ENCODE measurements around the gene PCBP3.
A peak's percentile ranks its signal among the peaks of the same experiment; 100 is the strongest.

Gene PCBP3

GRCh38 chr21:45834026-45834715, 190.6 kb downstream of the PCBP3 start:
- Histone ChIP-seq H3K27me3 (ENCODE audit: insufficient read depth, low read length) (no peaks in the 10 kb centered on the region), H3K27ac (ENCODE audit: low read length) (no peak overlapping the region), H3K4me1 (ENCODE audit: insufficient read depth, low read length) (peaks cover 4% of the 10 kb centered on the region; the same call in 1 of the 2 replicates)

DNA sequence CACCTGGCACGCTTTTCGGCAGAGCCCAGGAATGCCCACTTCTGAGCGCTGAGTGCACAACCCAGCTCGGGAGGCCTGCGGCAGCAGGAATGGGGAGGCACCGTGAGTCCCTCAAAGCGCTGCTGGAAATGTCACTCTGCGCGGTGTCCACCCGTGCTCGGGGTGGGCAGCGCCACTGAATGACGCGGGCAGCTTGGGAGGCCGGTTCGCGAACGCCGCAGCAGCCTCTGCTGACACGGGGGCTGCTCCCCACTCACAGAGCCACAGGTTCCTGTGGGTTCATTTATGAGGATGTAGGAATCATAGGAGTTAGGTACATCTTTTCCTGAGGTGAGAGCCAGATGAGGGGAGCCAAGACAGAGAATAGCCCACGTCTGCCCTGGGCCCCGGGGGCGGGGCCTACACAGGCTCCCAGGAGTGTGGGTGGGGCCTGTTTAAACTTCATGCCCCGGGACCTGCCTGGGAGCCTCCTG, 191.3 kb downstream of the PCBP3 start:
- no peaks in the 10 kb centered on the region for H3K27me3 ChIP-seq (ENCODE audit: insufficient read depth, low read length)
- H3K4me1 ChIP-seq (ENCODE audit: insufficient read depth, low read length) = peaks cover 4% of the 10 kb centered on the region; the same call in 1 of the 2 replicates
- no peak overlapping the region for H3K4me3 ChIP-seq (ENCODE audit: low read length)
- H3K27ac ChIP-seq (ENCODE audit: low read length) = no peak overlapping the region
- H3K36me3 ChIP-seq (ENCODE audit: insufficient read depth, low read depth, low read length) = no peaks in the 10 kb centered on the region
- H3K9ac ChIP-seq (ENCODE audit: low read depth, low read length) = no peak overlapping the region
- no peaks in the 10 kb centered on the region for H3K9me3 ChIP-seq (ENCODE audit: insufficient read depth, low read depth, low read length)

More at GRCh38 chr21:45834026-45834715, 190.6 kb downstream of the PCBP3 start:
- H3K4me3 ChIP-seq (ENCODE audit: low read length) = no peak overlapping the region
- H3K36me3 ChIP-seq (ENCODE audit: insufficient read depth, low read depth, low read length) = no peaks in the 10 kb centered on the region
- H3K9me3 ChIP-seq (ENCODE audit: insufficient read depth, low read depth, low read length) = no peaks in the 10 kb centered on the region
- H3K9ac ChIP-seq (ENCODE audit: low read depth, low read length) = no peak overlapping the region

DNA sequence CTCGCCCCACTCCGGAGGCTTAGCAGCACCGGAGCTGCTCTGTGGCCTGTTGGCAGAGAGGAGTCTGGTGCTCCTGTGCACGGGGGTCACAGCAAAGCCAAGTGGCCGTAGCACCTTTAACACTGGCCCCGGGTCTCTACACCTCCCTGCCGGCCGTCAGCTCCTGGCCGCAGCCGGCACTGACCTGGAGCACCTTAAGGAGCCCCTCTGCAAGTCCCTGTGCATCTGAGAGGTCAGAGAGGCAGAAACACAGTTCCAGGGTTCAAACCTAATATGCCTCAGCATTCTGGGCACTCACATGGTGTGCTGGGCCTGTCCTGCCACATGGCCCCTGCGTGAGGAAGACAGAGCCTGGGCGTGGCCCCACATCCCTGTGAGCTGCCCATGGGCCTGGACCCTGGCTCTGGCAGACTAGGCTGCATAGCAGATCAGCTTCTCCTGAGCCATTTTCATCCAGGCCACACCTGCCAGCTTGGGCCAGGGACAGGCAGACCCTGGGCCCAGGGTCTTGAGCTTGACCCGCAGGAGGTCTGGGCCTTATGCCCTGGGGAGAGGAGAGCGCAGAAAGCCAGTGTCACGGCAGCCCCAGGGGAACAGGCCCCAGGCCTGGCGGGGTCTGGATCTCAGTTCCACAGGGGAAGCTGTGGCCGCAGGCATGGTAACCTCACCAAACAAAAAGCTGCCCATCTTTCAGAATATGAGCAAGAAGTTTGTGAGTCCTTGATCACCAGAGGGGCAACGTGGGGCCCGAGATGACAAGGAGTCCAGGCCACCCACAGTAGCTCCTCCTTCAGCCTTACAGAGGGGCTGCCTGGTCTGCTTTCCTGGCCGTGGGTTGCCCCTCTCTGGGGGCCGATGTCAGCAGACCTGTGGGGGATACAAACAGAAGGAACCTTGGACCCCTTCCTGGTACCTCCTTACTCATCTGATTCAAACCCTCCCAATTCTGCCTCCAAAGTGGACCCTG, 192.1 kb downstream of the PCBP3 start:
- no peaks in the 10 kb centered on the region for H3K27me3 ChIP-seq (ENCODE audit: insufficient read depth, low read length)
- H3K4me3 ChIP-seq (ENCODE audit: low read length) = no peak overlapping the region

GRCh38 chr21:45836268-45836655, 192.7 kb downstream of the PCBP3 start:
- no peak overlapping the region for H3K9ac ChIP-seq (ENCODE audit: low read depth, low read length)
- H3K27ac ChIP-seq (ENCODE audit: low read length) = no peak overlapping the region
- no peak overlapping the region for H3K4me3 ChIP-seq (ENCODE audit: low read length)
- H3K36me3 ChIP-seq (ENCODE audit: insufficient read depth, low read depth, low read length) = no peaks in the 10 kb centered on the region
- peaks cover 9% of the 10 kb centered on the region for H3K9me3 ChIP-seq (ENCODE audit: insufficient read depth, low read depth, low read length)
- H3K27me3 ChIP-seq (ENCODE audit: insufficient read depth, low read length) = no peaks in the 10 kb centered on the region
- peaks cover 4% of the 10 kb centered on the region; the same call in 1 of the 2 replicates for H3K4me1 ChIP-seq (ENCODE audit: insufficient read depth, low read length)

More for the DNA sequence above, 192.1 kb downstream of the PCBP3 start:
- no peak overlapping the region for H3K9ac ChIP-seq (ENCODE audit: low read depth, low read length)
- no peak overlapping the region for H3K27ac ChIP-seq (ENCODE audit: low read length)
- H3K4me1 ChIP-seq (ENCODE audit: insufficient read depth, low read length) = peaks cover 4% of the 10 kb centered on the region; the same call in 1 of the 2 replicates
- H3K9me3 ChIP-seq (ENCODE audit: insufficient read depth, low read depth, low read length) = peaks cover 2% of the 10 kb centered on the region; the same call in 1 of the 2 replicates
- no peaks in the 10 kb centered on the region for H3K36me3 ChIP-seq (ENCODE audit: insufficient read depth, low read depth, low read length)

DNA sequence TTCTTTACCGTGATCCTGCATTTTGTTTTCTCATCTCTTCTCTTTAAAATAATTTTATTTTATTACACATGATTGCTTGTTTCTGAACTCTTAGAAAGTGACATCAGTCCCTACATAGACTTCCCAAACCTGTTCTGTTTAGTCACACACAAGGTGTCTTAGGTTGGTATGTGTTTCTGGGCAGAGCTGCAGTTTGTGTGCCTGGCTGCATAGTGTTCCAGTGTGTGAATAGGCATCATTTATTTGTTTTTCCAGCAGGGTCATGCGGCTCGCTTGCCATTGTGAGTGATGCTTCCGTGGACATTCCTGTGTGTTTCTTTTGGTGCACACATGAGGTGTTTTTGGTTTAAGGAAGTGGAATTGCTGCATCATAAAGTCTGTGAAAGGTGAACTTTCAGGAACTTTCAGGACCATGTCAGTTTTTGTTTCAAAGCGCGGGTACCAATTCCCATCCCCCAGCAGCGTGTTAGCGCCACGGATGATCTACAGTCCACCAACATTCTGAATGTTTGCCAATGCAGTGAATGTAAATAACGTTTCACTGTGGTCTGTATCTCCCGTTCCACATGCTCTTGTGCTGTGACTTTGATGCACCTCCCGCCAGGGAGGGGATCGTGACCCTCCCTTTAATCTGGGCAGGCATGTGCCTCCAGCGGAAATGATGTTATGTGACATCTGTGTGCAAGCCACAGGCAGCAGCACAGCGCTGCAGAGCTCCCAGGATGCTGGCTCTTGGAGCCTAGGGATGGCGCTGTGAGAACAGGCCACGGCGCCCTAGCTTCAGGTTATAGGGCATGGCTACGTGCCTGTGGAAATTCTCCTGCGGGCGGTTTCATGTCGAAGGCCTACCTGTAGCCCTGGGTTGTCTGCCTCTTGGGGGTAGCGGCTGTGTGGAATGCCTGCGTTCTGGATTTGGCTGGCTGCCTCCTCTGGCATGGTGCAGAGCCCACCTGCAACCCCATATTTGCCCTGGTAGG, 193.5 kb downstream of the PCBP3 start:
- Histone ChIP-seq H3K27ac (ENCODE audit: low read length) (no peak overlapping the region), H3K9ac (ENCODE audit: low read depth, low read length) (no peak overlapping the region), H3K36me3 (ENCODE audit: insufficient read depth, low read depth, low read length) (no peaks in the 10 kb centered on the region), H3K9me3 (ENCODE audit: insufficient read depth, low read depth, low read length) (peaks cover 13% of the 10 kb centered on the region), H3K4me3 (ENCODE audit: low read length) (no peak overlapping the region), H3K27me3 (ENCODE audit: insufficient read depth, low read length) (no peaks in the 10 kb centered on the region), H3K4me1 (ENCODE audit: insufficient read depth, low read length) (peaks cover 4% of the 10 kb centered on the region; the same call in 1 of the 2 replicates)

GRCh38 chr21:45837936-45838335, 194.4 kb downstream of the PCBP3 start:
- H3K27ac ChIP-seq (ENCODE audit: low read length) = no peak overlapping the region
- no peaks in the 10 kb centered on the region for H3K36me3 ChIP-seq (ENCODE audit: insufficient read depth, low read depth, low read length)
- no peak overlapping the region for H3K9ac ChIP-seq (ENCODE audit: low read depth, low read length)
- H3K4me3 ChIP-seq (ENCODE audit: low read length) = no peak overlapping the region
- H3K9me3 ChIP-seq (ENCODE audit: insufficient read depth, low read depth, low read length) = peaks cover 13% of the 10 kb centered on the region
- no peaks in the 10 kb centered on the region for H3K27me3 ChIP-seq (ENCODE audit: insufficient read depth, low read length)
- peaks cover 4% of the 10 kb centered on the region; the same call in 1 of the 2 replicates for H3K4me1 ChIP-seq (ENCODE audit: insufficient read depth, low read length)

DNA sequence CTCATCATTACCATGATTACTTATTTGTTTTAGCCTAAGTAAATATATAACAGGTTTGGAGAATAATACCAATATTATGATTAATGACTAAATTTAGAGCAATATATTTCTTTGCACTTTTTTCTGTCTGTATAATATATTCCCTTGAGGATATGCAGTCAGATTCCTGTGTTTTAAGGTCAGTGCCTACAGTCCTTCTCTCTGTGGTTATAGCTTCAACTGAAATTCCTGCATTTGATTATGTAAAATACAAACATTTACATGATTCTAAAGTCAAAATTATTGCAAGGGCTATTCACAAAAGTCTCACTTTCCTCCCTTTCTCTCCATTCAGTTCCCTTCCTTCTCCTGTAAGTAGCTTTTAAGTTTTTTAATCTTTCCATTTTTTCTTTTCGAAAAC, 195.1 kb downstream of the PCBP3 start:
- Histone ChIP-seq H3K27me3 (ENCODE audit: insufficient read depth, low read length) (no peaks in the 10 kb centered on the region), H3K27ac (ENCODE audit: low read length) (no peak overlapping the region), H3K4me3 (ENCODE audit: low read length) (0 out of 2 replicates have a peak overlapping the region, but pooled peaks have one; percentile 2), H3K9ac (ENCODE audit: low read depth, low read length) (no peak overlapping the region), H3K36me3 (ENCODE audit: insufficient read depth, low read depth, low read length) (no peaks in the 10 kb centered on the region), H3K4me1 (ENCODE audit: insufficient read depth, low read length) (peaks cover 4% of the 10 kb centered on the region; the same call in 1 of the 2 replicates), H3K9me3 (ENCODE audit: insufficient read depth, low read depth, low read length) (peaks cover 13% of the 10 kb centered on the region)

GRCh38 chr21:45839274-45839673, 195.7 kb downstream of the PCBP3 start:
- H3K36me3 ChIP-seq (ENCODE audit: insufficient read depth, low read depth, low read length) = no peaks in the 10 kb centered on the region
- H3K4me1 ChIP-seq (ENCODE audit: insufficient read depth, low read length) = peaks cover 4% of the 10 kb centered on the region; the same call in 1 of the 2 replicates
- H3K4me3 ChIP-seq (ENCODE audit: low read length) = no peak overlapping the region

DNA sequence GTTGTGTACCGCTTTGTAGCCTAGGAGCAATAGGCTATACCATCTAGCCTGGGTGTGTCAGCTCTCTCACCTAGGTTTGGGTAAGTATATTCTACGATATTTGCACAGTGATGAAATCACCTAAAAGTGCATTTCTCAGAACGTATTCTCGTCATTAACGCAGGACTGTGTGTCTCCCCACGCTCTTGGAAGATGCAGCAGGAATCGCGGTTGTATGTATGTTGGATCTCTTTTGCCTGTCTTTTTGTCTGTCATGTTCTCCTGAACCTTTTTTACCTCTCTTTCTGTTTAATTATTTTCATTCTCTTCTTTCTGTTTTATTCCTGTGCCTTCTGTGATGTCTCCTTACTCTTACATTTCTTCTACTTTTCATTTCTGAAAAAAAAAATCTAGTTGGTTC, 197.5 kb downstream of the PCBP3 start:
- Histone ChIP-seq H3K9ac (ENCODE audit: low read depth, low read length) (no peak overlapping the region), H3K36me3 (ENCODE audit: insufficient read depth, low read depth, low read length) (no peaks in the 10 kb centered on the region), H3K4me1 (ENCODE audit: insufficient read depth, low read length) (peaks cover 4% of the 10 kb centered on the region; the same call in 1 of the 2 replicates), H3K9me3 (ENCODE audit: insufficient read depth, low read depth, low read length) (peaks cover 13% of the 10 kb centered on the region), H3K4me3 (ENCODE audit: low read length) (no peak overlapping the region), H3K27me3 (ENCODE audit: insufficient read depth, low read length) (no peaks in the 10 kb centered on the region), H3K27ac (ENCODE audit: low read length) (no peak overlapping the region)

More at GRCh38 chr21:45839274-45839673, 195.7 kb downstream of the PCBP3 start:
- no peak overlapping the region for H3K27ac ChIP-seq (ENCODE audit: low read length)
- H3K27me3 ChIP-seq (ENCODE audit: insufficient read depth, low read length) = no peaks in the 10 kb centered on the region
- no peak overlapping the region for H3K9ac ChIP-seq (ENCODE audit: low read depth, low read length)
- peaks cover 13% of the 10 kb centered on the region for H3K9me3 ChIP-seq (ENCODE audit: insufficient read depth, low read depth, low read length)

- Histone ChIP-seq H3K4me3 (ENCODE audit: low read length) (no peak overlapping the region), H3K36me3 (ENCODE audit: insufficient read depth, low read depth, low read length) (no peaks in the 10 kb centered on the region), H3K27ac (ENCODE audit: low read length) (no peak overlapping the region), H3K9ac (ENCODE audit: low read depth, low read length) (no peak overlapping the region), H3K4me1 (ENCODE audit: insufficient read depth, low read length) (peaks cover 4% of the 10 kb centered on the region; the same call in 1 of the 2 replicates), H3K9me3 (ENCODE audit: insufficient read depth, low read depth, low read length) (peaks cover 13% of the 10 kb centered on the region), H3K27me3 (ENCODE audit: insufficient read depth, low read length) (no peaks in the 10 kb centered on the region)
Measured at GRCh38 chr21:45843426-45843825, 199.9 kb downstream of the PCBP3 start.
